Lower lobe of right lung (tissue), 2 donors: ENCODE data around the gene SPN. TPM values are rescaled to one million over a fixed set of nuclear protein-coding genes. Genes with fewer than 3 reads are reported as not detected.
"Not testable (repeated sequence)": the region's sequence is repeated elsewhere in the genome, so short reads cannot be mapped to it uniquely, and the experiment has no call there.

ENCODE experiments used
- ATAC-seq, 2 donors: fragments of 200-7000 bp; cut with Tn5 transposase; one replicate each; pipeline ENCODE4 v1.9.1; 2020 to 2022; ENCODE audit warnings: mild to moderate bottlenecking in 2 of 2, moderate library complexity in 2 of 2
- DNase-seq: peaks from one replicate; pipeline ENCODE4 v3.0.0-alpha.2; 2020
- H3K27ac ChIP-seq: fragments of 200-600 bp; one replicate; pipeline ENCODE4 v1.8.0; 2022
- H3K27me3 ChIP-seq: fragments of 200-600 bp; one replicate; pipeline ENCODE4 v1.8.0; 2022; ENCODE audit warnings: low read depth
- H3K36me3 ChIP-seq: fragments of 200-600 bp; one replicate; pipeline ENCODE4 v1.8.0; 2022; ENCODE audit warnings: mild to moderate bottlenecking
- H3K4me1 ChIP-seq: fragments of 200-600 bp; one replicate; pipeline ENCODE4 v1.8.0; 2022
- H3K4me3 ChIP-seq: fragments of 200-600 bp; one replicate; pipeline ENCODE4 v1.8.0; 2022; ENCODE audit warnings: mild to moderate bottlenecking
- H3K9me3 ChIP-seq: fragments of 200-600 bp; one replicate; pipeline ENCODE4 v1.8.0; 2022
- CTCF ChIP-seq: fragments of 200-600 bp; IDR thresholded peaks from one replicate; pipeline ENCODE4 v1.8.0; 2022; ENCODE audit warnings: antibody characterized with exemption, mild to moderate bottlenecking
- intact Hi-C: fragments of 100-400 bp; cut with DNase I; formaldehyde crosslinking; loops from one replicate; pipeline ENCODE4 v1.11.0; 2022
- total RNA-seq: library from RNA; stranded (reverse); fragmentation: NEBNext Ultra II Directional; extraction: Animal tissue kit (Norgen Biotek cat#: 25700); gene quantifications from one replicate; pipeline ENCODE4 v1.2.1, GENCODE V29; 2021
- donor health status: DM: no; HTN: yes; CAD: no; lungs with severe emphysema.

Gene SPN
- total RNA-seq, 1 donor from 2014 or later = 109 TPM

GRCh38 chr16:29651774-29652349 is 11.2 kb upstream of the SPN start:
- Histone ChIP-seq H3K9me3 (no peaks in the 10 kb centered on the region), H3K4me1 (peaks cover 5% of the 10 kb centered on the region), H3K27ac (no peak overlapping the region), H3K27me3 (no peaks in the 10 kb centered on the region), H3K36me3 (no peaks in the 10 kb centered on the region), H3K4me3 (no peak overlapping the region)
- intact Hi-C loops = no loop called here
- no peak for ATAC-seq
- no peak for DNase-seq
- no peak for TF ChIP-seq CTCF

GRCh38 chr16:29653471-29653870 is 9.6 kb upstream of the SPN start:
- Histone ChIP-seq H3K36me3 (no peaks in the 10 kb centered on the region), H3K27ac (no peak overlapping the region), H3K4me1 (peaks cover 5% of the 10 kb centered on the region), H3K9me3 (no peaks in the 10 kb centered on the region), H3K4me3 (no peak overlapping the region), H3K27me3 (no peaks in the 10 kb centered on the region)
- no peak for TF ChIP-seq CTCF
- intact Hi-C loops = no loop called here
- DNase-seq (no peak), ATAC-seq (no peak)

- H3K36me3 ChIP-seq, H3K4me3 ChIP-seq, ATAC-seq, H3K9me3 ChIP-seq, intact Hi-C loops, H3K27ac ChIP-seq, DNase-seq, H3K4me1 ChIP-seq, H3K27me3 ChIP-seq: not testable (repeated sequence)
Observed at GRCh38 chr16:29653890-29654289, 9.2 kb upstream of the SPN start.

- Histone ChIP-seq H3K27ac (no peak overlapping the region), H3K9me3 (no peaks in the 10 kb centered on the region), H3K4me1 (no peaks in the 10 kb centered on the region), H3K4me3 (no peak overlapping the region), H3K27me3 (no peaks in the 10 kb centered on the region), H3K36me3 (no peaks in the 10 kb centered on the region)
- no peak for TF ChIP-seq CTCF
- no peak for DNase-seq
- intact Hi-C loops = no loop called here
- no peak for ATAC-seq
Observed at GRCh38 chr16:29656688-29657523, 6.1 kb upstream of the SPN start.

- Histone ChIP-seq H3K27ac (no peak overlapping the region), H3K27me3 (no peaks in the 10 kb centered on the region), H3K4me1 (no peaks in the 10 kb centered on the region), H3K4me3 (no peak overlapping the region), H3K36me3 (no peaks in the 10 kb centered on the region), H3K9me3 (no peaks in the 10 kb centered on the region)
- intact Hi-C loops = no loop called here
- TF ChIP-seq CTCF = no peak
- DNase-seq (no peak), ATAC-seq (no peak)
Observed at GRCh38 chr16:29658705-29659104, 4.3 kb upstream of the SPN start.

- intact Hi-C loops = no loop called here
- Histone ChIP-seq H3K4me3 (peak overlapping the region; percentile 59), H3K27ac (peak overlapping the region; percentile 72), H3K4me1 (peaks cover 15% of the 10 kb centered on the region), H3K27me3 (no peaks in the 10 kb centered on the region), H3K9me3 (no peaks in the 10 kb centered on the region), H3K36me3 (no peaks in the 10 kb centered on the region)
- no peak for TF ChIP-seq CTCF
- ATAC-seq (no peak), DNase-seq (no peak)
Observed at GRCh38 chr16:29662000-29662728, 883 bp upstream of the SPN start.
